Mesenchymal stem cell (in vitro differentiated cells and primary cell): ENCODE data around the gene CPNE4.

Experiments
- DNase-seq: peaks from one replicate; pipeline ENCODE4 v3.0.0-alpha.2; 2013
- H2AFZ ChIP-seq: one replicate; pipeline ENCODE4 v1.6.1; 2013; ENCODE audit warnings: low read depth, mild to moderate bottlenecking, control low read depth, inconsistent platforms, low read length, moderate library complexity
- H2AK5ac ChIP-seq: 2 replicates; pipeline ENCODE4 v1.6.1; 2013; ENCODE audit warnings: low read length, moderate library complexity, mild to moderate bottlenecking, inconsistent platforms; ENCODE audit not compliant: severe bottlenecking
- H2BK120ac ChIP-seq: one replicate; pipeline ENCODE4 v1.6.1; 2013; ENCODE audit warnings: low read depth, mild to moderate bottlenecking, inconsistent platforms, low read length, moderate library complexity
- H2BK12ac ChIP-seq, 2 experiments: one replicate each; pipeline ENCODE4 v1.6.1; 2013; ENCODE audit warnings: inconsistent platforms in 2 of 2, low read length in 2 of 2, mild to moderate bottlenecking in 2 of 2, moderate library complexity in 2 of 2, control low read depth in 1 of 2
- H2BK15ac ChIP-seq: one replicate; pipeline ENCODE4 v1.6.1; 2013; ENCODE audit warnings: mild to moderate bottlenecking, low read depth, inconsistent platforms; ENCODE audit not compliant: poor library complexity, severe bottlenecking
- H2BK5ac ChIP-seq: 2 replicates; pipeline ENCODE4 v1.6.1; 2013; ENCODE audit warnings: low read depth, mild to moderate bottlenecking, low read length, control low read depth, inconsistent platforms; ENCODE audit not compliant: poor library complexity, severe bottlenecking
- H3K14ac ChIP-seq, 2 experiments: one replicate each; pipeline ENCODE4 v1.6.1; 2013; ENCODE audit warnings: inconsistent platforms in 2 of 2, low read length in 2 of 2, control low read depth in 1 of 2, mild to moderate bottlenecking in 1 of 2, moderate library complexity in 1 of 2
- H3K18ac ChIP-seq, 2 experiments: one replicate each; pipeline ENCODE4 v1.6.1; 2013; ENCODE audit warnings: inconsistent platforms in 2 of 2, low read length in 2 of 2, control low read depth in 1 of 2, low read depth in 1 of 2, mild to moderate bottlenecking in 1 of 2
- H3K23ac ChIP-seq, 2 experiments: one replicate each; pipeline ENCODE4 v1.6.1; 2013; ENCODE audit warnings: inconsistent platforms in 2 of 2, low read length in 2 of 2, mild to moderate bottlenecking in 2 of 2, moderate library complexity in 2 of 2, control low read depth in 1 of 2
- H3K27ac ChIP-seq: 2 replicates; pipeline ENCODE4 v1.5.1; 2013; ENCODE audit warnings: mild to moderate bottlenecking, moderate library complexity, low read length, control low read depth, inconsistent platforms; ENCODE audit not compliant: poor library complexity, severe bottlenecking
- H3K27me3 ChIP-seq, 2 experiments: 2 replicates each; pipeline versions ENCODE4 v1.6.1 to v1.7.0; 2013; ENCODE audit warnings: low read length in 2 of 2, mild to moderate bottlenecking in 2 of 2, moderate library complexity in 2 of 2, control low read depth in 1 of 2, inconsistent platforms in 1 of 2; ENCODE audit not compliant: control insufficient read depth in 1 of 2, insufficient read depth in 1 of 2
- H3K36me3 ChIP-seq, 2 experiments: 2 replicates each; pipeline versions ENCODE4 v1.6.1 to v1.7.0; 2013; ENCODE audit warnings: low read length in 2 of 2, control low read depth in 1 of 2, inconsistent platforms in 1 of 2, low read depth in 1 of 2, mild to moderate bottlenecking in 1 of 2; ENCODE audit not compliant: insufficient read depth in 2 of 2, control insufficient read depth in 1 of 2
- H3K4ac ChIP-seq, 2 experiments: one replicate each; pipeline ENCODE4 v1.6.1; 2013; ENCODE audit warnings: inconsistent platforms in 2 of 2, low read length in 2 of 2, mild to moderate bottlenecking in 2 of 2, moderate library complexity in 2 of 2, control low read depth in 1 of 2, low read depth in 1 of 2
- H3K4me1 ChIP-seq: 2 replicates; pipeline ENCODE4 v1.6.1; 2013; ENCODE audit warnings: low read depth, low read length, control low read depth; ENCODE audit not compliant: control insufficient read depth, insufficient read depth
- H3K4me2 ChIP-seq: 2 replicates; pipeline ENCODE4 v1.6.1; 2013; ENCODE audit warnings: low read length, mild to moderate bottlenecking, inconsistent platforms; ENCODE audit not compliant: poor library complexity, severe bottlenecking
- H3K4me3 ChIP-seq, 2 experiments: 2 replicates each; pipeline versions ENCODE4 v1.5.1 to v1.7.0; 2013; ENCODE audit warnings: low read length in 2 of 2, mild to moderate bottlenecking in 2 of 2, control low read depth in 1 of 2, low read depth in 1 of 2; ENCODE audit not compliant: insufficient read depth in 1 of 2
- H3K79me1 ChIP-seq: replicated peaks from 2 replicates; pipeline ENCODE4 v1.6.1; 2013; ENCODE audit warnings: mild to moderate bottlenecking, control low read depth, low read length, inconsistent platforms; ENCODE audit not compliant: poor library complexity, severe bottlenecking
- H3K9ac ChIP-seq: 2 replicates; pipeline ENCODE4 v1.7.0; 2013; ENCODE audit warnings: mild to moderate bottlenecking, low read length, moderate library complexity
- H3K9me3 ChIP-seq: 2 replicates; pipeline ENCODE4 v1.7.0; 2013; ENCODE audit warnings: mild to moderate bottlenecking, low read length; ENCODE audit not compliant: control insufficient read depth
- H4K8ac ChIP-seq: one replicate; pipeline ENCODE4 v1.6.1; 2013; ENCODE audit warnings: inconsistent platforms, mild to moderate bottlenecking, low read length, moderate library complexity
- H4K91ac ChIP-seq: one replicate; pipeline ENCODE4 v1.6.1; 2013; ENCODE audit warnings: mild to moderate bottlenecking, low read length, inconsistent platforms
- WGBS: methylation state at CpG from one replicate; pipeline ENCODE4 v1.1.7; 2013; ENCODE audit warnings: mixed read lengths; 5-methylcytosine and 5-hydroxymethylcytosine counted together

Gene CPNE4

DNA sequence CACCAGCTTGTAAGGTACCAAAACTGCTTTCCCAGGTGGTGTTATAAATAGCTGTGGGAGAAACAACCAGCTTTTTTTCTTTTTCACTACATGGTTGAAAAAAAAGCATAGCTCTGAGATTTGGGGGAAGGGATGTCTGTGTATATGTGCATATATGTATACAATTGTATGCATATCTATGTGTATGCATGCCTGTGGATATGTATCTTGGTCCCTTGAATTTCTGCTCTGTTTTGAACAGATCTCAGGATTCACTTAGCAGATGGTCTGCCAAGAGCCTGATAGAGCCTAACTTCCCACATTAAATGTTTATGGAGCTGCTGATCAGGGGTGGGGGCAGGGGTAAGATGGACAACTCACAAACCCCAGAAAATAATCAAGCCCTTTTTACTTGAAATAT, 39.0 kb upstream of the CPNE4 start:
- no peak for DNase-seq
- no peak overlapping the region for H2AK5ac ChIP-seq
- H3K9me3 ChIP-seq: no peaks in the 10 kb centered on the region
- no peak overlapping the region for H3K23ac ChIP-seq
- H4K8ac ChIP-seq: no peak overlapping the region
- no peak overlapping the region for H3K27ac ChIP-seq
- no peaks in the 10 kb centered on the region for H3K36me3 ChIP-seq
- no peak overlapping the region for H3K4ac ChIP-seq
- no peak overlapping the region for H2AFZ ChIP-seq
- H2BK120ac ChIP-seq: no peak overlapping the region
- H3K27me3 ChIP-seq: peaks cover 0 to 9% of the 10 kb centered on the region in 2 experiments
- no peak overlapping the region for H3K4me2 ChIP-seq
- H2BK5ac ChIP-seq: no peak overlapping the region
- H3K14ac ChIP-seq: no peak overlapping the region
- H3K4me3 ChIP-seq: no peak overlapping the region
- no peak overlapping the region for H2BK12ac ChIP-seq
- no peak overlapping the region for H3K9ac ChIP-seq
- H3K4me1 ChIP-seq: no peaks in the 10 kb centered on the region
- no peak overlapping the region for H2BK15ac ChIP-seq
- no peak overlapping the region for H4K91ac ChIP-seq
- H3K18ac ChIP-seq: no peak overlapping the region
- H3K79me1 ChIP-seq: no peaks in the 10 kb centered on the region

DNA sequence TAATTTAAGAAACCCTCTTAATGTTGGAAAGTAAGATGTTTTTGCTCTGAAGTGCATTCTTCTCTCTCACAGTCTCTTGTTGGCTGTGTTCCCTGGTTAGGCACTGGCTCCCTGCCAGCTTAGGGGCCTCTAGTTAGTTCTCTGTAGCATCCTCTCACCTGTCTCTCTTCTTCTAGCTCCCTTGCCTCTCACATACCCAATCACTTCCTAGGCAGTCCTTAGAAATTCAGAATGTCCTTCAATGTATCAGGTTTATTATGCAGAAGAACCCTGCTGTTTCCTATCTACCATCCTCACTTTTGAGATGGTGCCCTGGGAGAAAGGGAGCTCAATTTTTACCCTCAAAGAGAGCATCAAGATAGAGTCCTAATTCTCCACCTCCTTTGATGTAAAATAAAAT, 36.2 kb upstream of the CPNE4 start:
- no peak overlapping the region for H3K4ac ChIP-seq
- H2BK120ac ChIP-seq: no peak overlapping the region
- H3K27ac ChIP-seq: no peak overlapping the region
- no peak overlapping the region for H3K4me2 ChIP-seq
- H2BK12ac ChIP-seq: no peak overlapping the region
- H4K8ac ChIP-seq: no peak overlapping the region
- no peaks in the 10 kb centered on the region for H3K79me1 ChIP-seq
- no peak overlapping the region for H3K9ac ChIP-seq
- H3K4me3 ChIP-seq: no peak overlapping the region
- no peaks in the 10 kb centered on the region for H3K36me3 ChIP-seq
- H3K18ac ChIP-seq: no peak overlapping the region
- H3K9me3 ChIP-seq: no peaks in the 10 kb centered on the region
- H2AK5ac ChIP-seq: no peak overlapping the region
- no peak overlapping the region for H3K14ac ChIP-seq
- no peak overlapping the region for H2BK5ac ChIP-seq
- no peak overlapping the region for H3K23ac ChIP-seq
- H4K91ac ChIP-seq: no peak overlapping the region
- H2AFZ ChIP-seq: no peak overlapping the region
- no peak overlapping the region for H2BK15ac ChIP-seq
- H3K4me1 ChIP-seq: no peaks in the 10 kb centered on the region
- no peak for DNase-seq
- peaks cover 0 to 9% of the 10 kb centered on the region in 2 experiments for H3K27me3 ChIP-seq

DNA sequence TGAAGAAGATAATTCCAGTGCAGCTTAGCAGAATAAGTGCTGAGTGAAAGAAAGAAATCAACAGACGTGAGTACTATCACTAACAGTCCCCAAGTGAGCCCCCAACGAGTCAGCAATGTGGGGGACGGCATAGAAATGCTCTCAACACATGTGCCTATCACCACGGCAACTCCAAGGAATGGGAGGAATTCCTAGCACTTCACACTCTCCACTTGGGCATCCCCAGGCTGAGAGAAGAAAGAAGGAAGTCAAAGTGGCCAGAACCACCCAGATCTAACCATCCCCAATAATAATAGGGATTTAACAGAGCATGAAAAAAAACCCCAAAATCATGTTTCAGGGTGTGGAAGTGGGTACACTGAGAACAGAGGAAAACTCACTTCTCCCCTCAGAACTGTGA, 29.3 kb upstream of the CPNE4 start:
- H2BK12ac ChIP-seq: no peak overlapping the region
- no peak overlapping the region for H3K4ac ChIP-seq
- H3K79me1 ChIP-seq: no peaks in the 10 kb centered on the region
- H2BK15ac ChIP-seq: no peak overlapping the region
- no peak overlapping the region for H2BK120ac ChIP-seq
- peaks cover 5% of the 10 kb centered on the region for H3K9me3 ChIP-seq
- no peak overlapping the region for H4K8ac ChIP-seq
- no peak for DNase-seq
- H2AK5ac ChIP-seq: no peak overlapping the region
- no peak overlapping the region for H4K91ac ChIP-seq
- no peak overlapping the region for H2AFZ ChIP-seq
- H3K23ac ChIP-seq: no peak overlapping the region
- H3K27me3 ChIP-seq: no peaks in the 10 kb centered on the region
- no peak overlapping the region for H3K4me3 ChIP-seq
- H3K4me1 ChIP-seq: no peaks in the 10 kb centered on the region
- no peak overlapping the region for H3K4me2 ChIP-seq
- no peak overlapping the region for H3K9ac ChIP-seq
- no peak overlapping the region for H3K18ac ChIP-seq
- H3K36me3 ChIP-seq: no peaks in the 10 kb centered on the region
- H3K14ac ChIP-seq: no peak overlapping the region
- 26% methylated on average over 4 of the region's 4 CpGs for WGBS
- H3K27ac ChIP-seq: no peak overlapping the region
- H2BK5ac ChIP-seq: no peak overlapping the region

DNA sequence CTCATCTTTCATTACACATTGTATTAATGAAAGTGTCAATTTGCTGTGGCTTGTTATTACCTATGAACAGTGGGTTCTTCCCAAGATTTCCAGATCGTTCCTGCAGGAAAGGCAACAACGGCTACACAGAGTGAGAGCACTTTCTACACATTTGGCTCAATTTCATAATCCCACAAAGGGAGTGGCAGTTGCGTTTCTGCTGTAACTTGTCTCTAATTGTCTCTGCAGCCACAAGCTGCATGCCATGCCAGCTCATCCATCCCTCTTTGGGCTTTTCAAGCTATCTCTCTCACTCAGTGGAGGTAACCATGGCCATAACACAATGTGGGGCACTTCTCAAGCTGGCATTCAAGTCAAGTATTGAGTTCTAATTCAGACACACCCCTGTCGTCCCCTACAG, 27.7 kb upstream of the CPNE4 start:
- Histone ChIP-seq H4K91ac (no peak overlapping the region), H3K27me3 (no peaks in the 10 kb centered on the region), H3K79me1 (no peaks in the 10 kb centered on the region), H3K9ac (no peak overlapping the region), H3K4me3 (no peak overlapping the region), H2AK5ac (no peak overlapping the region), H2AFZ (no peak overlapping the region), H3K4me1 (no peaks in the 10 kb centered on the region), H3K27ac (no peak overlapping the region), H4K8ac (no peak overlapping the region), H3K36me3 (no peaks in the 10 kb centered on the region), H3K4ac (no peak overlapping the region), H2BK12ac (no peak overlapping the region), H3K23ac (no peak overlapping the region), H3K14ac (no peak overlapping the region), H2BK15ac (no peak overlapping the region), H3K4me2 (no peak overlapping the region), H3K18ac (no peak overlapping the region), H2BK5ac (no peak overlapping the region), H3K9me3 (peaks cover 5% of the 10 kb centered on the region), H2BK120ac (no peak overlapping the region)
- DNase-seq: no peak
- 72% methylated on average over 4 of the region's 4 CpGs for WGBS
